HL-60/S4 treated with retinoic acid at 250 ng/mL for 4 days and 3 days (cell line): ENCODE results near the gene GNAZ.

ENCODE experiments used
- in situ Hi-C: fragments of 300-500 bp; cut with MboI; formaldehyde crosslinking; loops from 2 replicates; pipeline ENCODE4 v1.7.0; 2022; ENCODE audit warnings: low sequenced_read_pairs

Gene GNAZ

DNA sequence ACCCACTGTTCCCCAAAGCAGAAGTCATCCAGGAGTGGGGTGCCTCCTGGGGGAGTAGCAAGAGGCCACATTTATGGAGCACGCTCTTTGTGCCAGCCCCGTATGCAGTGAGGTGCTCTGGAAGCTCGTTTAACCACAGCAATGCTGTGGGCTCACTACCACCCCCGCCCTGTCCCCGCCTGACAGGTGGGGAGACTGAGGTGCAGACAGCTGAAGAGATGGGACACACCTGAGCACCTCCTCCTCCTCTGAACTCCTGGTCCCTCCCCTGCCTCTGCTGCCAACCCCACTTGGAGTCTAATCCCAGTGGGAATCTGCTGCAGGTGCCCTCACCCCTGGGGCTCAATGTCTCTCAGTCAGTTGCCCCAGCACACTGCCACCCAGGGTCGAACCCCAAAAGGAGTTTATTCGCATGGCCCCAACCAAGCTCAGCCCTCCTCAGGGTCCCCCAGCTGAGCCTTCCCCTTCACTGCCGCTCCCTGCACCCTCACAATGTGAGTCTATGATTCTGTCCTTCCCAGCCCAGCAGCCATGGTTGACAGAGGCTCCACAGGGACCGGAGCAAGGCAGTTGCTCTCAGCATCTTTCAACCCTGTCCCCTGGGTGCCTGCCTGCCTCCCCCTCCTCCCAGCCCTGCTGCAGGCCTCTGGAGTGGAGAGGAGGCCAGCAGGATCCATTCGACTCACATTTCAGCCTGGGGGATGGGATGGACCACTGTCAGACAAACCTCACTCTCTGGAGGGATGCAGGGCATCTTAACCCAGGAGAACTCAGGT is 96.7 kb downstream of the GNAZ start:
- in situ Hi-C loops: no loop called here

DNA sequence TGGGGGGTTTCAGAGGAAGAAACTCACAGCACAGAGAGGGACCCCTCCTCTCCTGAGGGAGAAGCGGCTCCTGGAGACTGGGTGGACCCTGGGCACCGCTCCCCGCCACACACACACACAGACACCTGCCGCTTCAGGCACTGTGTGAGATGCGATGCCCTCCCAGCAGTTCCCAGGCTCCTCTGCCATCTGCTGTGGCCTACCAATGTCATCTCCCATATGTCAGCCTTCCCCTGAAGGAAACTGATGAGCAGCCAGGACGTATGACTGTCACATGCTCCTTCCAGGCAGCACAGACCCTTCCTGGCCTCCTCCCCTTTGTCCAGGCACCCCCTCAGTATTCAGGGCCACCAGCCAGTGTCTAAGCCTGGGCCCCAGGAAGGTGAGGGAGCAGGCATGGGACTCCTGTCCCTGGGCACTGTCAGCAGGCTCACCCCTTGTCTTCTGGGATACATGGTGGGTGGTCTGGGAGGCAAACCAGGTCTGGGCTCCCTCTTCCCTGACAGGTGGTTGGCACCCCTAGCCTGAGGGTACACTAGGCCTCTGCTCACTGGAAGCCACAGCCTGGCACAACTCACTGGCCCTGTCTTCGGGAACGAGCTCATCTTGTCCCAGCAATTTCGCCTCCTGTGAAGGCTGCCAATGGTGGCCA is 98.2 kb downstream of the GNAZ start:
- in situ Hi-C loops: no loop called here

DNA sequence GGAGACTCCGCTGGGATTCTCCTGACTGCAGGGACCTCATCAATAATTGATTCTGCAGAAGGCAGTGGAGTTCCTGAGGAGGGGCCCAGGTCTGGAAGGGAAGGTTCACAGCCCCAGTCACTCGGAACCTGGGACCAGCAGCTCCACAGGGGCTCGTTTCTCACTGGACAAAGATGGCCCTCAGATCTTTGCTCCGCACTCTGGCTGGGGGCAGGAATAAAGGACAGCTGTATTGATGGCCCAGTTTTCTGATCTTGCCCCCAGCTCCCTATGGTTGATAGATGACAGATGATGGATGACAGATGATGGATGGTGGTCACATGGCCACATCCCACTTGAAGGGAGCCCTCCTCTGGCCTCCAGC is 98.7 kb downstream of the GNAZ start:
- in situ Hi-C loops: no loop called here
